Iris pigment epithelial cell (primary cell): ENCODE data around the gene CWC15.
"Not testable (repeated sequence)": the region's sequence is repeated elsewhere in the genome, so short reads cannot be mapped to it uniquely, and the experiment has no call there.

Experiments
- DNase-seq: peaks from one replicate; pipeline ENCODE4 v3.0.0-alpha.2; 2011; ENCODE audit warnings: low read depth

CWC15 gene

DNA sequence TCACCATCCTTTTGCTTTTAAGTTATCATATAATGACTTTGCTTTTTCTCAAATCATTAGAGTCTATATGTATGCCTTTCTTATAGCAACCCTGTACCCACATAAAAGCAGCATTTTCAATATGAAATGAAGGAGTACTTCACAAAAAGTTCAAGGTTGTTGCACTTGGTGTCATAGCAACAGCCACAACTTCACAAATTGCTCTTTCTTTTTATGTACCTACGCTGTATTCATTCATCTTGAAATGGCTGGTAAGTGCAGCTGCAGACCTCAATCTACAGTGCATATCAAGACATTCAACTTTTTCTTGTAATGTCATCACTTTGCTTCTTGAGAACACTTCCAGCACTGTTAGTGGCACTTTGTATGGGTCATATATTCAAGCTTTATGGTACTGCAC, 18.6 kb downstream of the CWC15 start:
- DNase-seq = no peak

DNA sequence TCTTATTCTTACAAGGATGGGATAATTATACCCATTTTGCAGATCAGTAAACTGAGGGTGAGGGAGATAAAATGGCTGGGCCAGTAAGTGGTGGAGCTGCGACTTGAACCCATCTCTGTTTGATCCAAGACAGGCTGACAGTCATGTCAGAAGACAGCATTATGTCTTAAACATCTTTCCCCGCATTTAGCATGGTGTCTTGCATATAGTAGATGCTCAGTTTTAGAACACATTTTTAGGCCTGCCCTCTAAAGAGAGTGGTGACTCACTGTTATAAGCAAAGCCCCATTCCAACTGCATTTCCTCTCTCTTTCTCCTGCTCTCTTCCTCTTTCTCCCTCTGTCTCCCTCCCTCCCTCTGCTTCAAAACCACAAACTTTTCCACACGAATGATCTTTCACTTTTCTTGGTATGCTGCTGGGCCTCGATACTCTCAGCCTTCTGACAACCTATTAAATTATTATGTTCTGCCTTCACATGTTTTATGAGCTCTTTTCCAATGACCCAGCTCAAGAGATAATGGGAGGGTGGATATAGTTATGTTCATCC, 25.2 kb downstream of the CWC15 start:
- DNase-seq = peak; percentile 74

DNA sequence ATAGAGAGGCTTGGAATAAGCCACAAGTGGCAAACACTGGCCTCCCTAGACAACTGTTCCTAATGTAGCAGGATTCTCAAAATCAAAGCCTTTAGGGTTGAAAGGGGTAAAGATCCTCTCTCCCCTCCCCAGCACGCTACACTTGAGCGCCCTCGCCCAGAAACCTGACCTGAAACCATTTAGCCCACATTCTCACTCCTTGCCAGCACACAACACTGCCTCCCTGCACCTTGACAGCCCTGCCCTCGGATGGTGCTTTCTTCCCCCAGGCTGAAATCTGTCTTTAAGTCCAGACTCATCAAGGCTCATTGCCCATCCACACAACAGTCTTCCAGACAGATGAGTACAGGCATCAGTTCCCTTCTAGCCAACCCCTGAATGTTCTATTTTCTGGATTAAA, 26.5 kb downstream of the CWC15 start:
- DNase-seq = no peak

DNA sequence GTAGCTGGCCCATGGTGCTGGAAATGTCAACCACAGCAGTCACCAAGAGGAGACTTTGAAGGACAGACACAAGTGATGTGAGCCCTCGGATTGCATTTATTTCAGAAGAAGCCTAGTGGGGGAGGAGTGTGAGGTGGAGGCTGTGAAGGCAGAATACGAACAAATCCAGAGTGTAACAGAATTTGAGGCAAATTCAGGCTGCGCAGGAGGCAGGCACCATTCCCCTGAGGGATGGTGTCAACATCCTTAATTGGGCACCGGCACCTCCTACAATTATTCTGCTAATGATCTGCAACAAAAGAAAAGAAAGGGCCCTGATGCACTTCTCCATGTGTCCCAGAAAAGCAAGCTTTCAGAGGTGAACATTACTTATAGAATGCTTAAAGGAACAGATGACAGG, 32.2 kb downstream of the CWC15 start:
- DNase-seq = no peak

DNA sequence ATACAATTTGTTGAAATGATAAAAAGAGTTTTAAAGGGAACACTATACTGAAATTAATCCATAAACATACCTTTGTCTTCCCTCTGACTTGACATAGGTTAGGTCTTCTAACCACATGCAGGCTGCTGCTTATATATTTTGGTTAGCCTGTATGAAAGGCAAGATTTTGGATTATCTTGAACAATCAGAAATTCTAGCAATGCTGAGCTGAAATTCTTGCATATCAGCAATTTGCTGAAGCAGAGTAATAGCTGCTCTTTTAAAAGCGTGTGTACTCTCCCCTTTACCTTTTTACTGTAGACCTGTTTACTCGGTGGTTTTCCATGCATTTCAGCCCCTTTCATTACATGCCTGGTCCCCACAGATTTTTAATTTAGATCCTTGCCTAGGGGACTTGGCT, 34.0 kb downstream of the CWC15 start:
- DNase-seq = no peak

DNA sequence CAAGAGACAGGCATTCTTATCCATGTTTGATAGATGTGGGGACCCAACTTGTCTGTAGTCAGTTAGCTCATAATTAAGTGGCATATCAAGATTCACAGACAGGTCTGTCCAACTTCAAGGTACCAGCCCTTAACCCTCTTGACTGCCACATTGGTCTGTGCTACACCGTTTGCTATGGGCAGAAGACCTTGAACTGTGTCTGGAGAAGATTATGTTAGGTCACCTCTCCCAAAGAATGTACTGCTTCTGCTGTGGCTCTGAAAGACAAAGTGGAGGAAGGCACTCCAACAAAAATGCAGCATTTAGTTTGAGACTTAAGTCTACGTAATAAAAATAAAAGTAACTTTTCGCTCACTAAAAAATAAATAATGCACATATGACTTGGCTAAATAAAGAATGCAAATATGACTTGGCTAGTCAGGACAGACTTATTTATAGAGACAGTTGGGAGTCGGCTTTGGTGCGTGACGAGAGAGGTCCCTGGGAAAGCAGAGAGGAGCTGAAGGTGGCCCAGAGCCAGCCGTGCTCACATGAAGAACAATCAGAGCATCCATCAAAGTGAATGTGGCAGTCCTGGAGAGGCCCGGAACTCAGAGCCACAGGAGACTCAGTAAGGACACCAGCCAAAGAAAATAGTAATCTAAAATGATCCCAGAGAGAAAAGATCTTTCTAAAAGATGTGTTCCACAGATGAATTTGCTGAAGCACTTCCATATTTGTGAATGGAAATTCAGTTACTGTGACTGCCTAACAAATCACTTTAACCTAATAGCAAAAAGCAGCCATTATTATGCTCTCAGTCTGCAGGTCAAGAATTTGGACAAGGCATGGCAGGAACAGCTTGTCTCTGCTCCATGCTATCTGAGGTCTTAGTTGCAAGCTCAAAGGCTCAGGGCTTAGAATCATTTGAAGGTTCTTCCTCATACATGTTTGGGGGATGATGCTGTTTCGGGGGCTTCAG, 35.0 kb downstream of the CWC15 start:
- peak; percentile 70 for DNase-seq

DNA sequence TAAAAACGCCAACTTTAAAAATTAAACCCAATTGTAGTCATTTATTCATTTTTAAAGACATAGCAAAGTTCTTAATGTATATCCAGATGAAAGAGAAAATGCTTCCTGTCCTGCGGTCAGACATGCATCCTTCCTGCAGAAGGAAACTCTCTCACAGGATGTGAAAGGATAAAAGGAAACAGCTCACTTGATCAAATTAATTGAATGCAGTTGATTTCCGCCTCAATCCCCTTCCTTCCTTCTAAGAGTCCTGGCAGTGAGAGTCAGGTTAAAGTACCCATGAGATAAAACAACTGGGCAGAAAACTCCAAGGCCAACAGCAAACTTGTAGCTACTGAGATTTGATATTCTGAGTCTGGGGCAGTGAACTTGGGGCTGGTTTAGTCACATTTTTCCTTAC, 38.5 kb downstream of the CWC15 start:
- DNase-seq = peak; percentile 22

DNA sequence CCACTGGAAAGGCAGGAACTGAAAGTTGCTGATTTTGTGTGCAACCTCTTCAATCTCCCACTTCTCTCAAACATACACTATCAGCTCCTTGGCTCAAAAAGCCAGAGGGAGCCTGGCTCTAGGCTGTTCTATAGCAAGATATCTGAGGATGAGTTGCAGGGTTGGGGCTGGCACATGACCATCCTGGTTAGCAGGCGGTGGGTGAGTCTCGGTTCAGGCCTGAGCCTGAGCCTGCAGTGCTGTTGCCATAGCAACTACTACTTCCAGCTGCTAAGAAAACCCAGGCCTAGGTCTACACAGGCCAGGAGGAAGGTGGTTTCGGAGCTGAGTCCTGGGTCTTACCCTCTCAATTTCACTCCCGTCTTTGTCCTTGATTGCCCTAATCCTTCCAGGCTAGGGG, 39.0 kb downstream of the CWC15 start:
- peak; percentile 79 for DNase-seq

DNA sequence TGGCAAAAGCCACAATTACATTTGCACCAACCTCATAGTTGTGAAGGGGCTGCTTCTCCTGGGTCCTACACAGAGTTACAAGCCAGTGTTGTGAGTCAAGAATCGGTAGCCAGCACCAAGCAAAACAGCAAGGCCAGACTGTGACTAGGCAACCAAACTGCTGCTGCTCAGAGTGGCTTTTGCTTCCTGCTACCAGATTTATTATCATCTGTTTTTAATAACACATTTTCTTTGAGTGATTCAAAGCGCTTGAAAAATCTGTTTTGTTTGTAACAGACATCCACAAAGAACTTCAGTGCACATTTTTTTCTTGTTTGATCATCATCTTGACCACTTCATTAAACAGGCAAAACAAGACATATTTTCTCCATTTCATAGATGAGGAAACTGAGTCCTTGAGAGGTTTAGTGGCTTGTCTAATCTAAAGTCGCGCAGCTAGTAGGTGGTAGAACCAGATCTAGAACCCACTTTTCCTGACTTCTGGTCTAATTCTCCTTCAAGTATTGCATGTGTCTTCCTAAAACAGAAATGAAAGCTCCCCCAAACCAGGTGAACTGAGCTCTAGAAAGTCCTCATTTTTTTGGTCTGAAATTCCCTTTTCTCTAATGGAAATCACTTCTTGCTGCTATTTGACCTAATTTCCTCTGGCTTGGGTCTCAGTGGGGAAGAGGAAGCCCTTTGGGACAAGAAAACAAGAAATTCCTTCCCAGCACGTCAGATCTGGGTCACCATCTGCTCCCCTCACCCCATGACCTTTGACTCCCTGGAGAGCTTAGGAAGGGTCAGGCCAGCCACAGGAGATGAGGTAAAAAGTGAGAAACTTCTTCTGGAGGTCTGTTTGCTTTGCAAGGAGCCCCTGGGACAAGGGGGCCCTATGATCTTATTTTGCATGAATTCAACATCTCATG, 39.9 kb downstream of the CWC15 start:
- DNase-seq = peak; percentile 98

DNA sequence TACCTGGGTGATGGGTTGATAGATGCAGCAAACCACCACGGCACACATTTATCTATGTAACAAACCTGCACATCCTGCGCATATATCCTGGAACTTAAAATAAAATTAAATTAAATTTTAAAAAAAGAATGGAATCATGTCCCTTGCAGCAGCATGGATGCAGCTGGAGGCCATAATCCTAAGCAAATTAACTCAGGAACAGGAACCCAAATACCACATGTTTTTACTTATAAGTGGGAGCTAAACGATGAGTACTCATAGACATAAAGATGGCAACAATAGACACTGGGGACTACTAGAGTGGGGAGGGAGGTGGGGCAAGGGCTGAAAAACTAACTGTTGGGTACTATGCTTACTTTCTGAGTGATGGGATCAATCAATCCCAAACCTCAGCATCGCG, 40.9 kb downstream of the CWC15 start:
- DNase-seq = no peak

DNA sequence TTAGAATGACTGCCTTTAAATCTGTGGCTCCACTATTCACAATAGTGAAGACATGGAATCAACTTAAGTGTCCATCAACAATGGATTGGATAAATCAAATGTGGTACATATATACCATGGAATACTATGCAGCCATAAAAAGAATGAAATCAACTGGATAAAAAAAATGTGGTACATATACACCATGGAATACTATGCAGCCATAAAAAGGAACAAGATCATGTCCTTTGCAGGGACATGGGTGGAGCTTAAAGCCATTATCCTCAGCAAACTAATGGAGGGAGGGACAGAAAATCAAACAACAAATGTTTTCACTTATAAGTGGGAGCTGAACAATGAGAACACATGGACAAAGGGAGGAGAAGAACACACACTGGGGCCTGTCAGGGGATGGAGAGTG, 41.3 kb downstream of the CWC15 start:
- DNase-seq = not testable (repeated sequence)

DNA sequence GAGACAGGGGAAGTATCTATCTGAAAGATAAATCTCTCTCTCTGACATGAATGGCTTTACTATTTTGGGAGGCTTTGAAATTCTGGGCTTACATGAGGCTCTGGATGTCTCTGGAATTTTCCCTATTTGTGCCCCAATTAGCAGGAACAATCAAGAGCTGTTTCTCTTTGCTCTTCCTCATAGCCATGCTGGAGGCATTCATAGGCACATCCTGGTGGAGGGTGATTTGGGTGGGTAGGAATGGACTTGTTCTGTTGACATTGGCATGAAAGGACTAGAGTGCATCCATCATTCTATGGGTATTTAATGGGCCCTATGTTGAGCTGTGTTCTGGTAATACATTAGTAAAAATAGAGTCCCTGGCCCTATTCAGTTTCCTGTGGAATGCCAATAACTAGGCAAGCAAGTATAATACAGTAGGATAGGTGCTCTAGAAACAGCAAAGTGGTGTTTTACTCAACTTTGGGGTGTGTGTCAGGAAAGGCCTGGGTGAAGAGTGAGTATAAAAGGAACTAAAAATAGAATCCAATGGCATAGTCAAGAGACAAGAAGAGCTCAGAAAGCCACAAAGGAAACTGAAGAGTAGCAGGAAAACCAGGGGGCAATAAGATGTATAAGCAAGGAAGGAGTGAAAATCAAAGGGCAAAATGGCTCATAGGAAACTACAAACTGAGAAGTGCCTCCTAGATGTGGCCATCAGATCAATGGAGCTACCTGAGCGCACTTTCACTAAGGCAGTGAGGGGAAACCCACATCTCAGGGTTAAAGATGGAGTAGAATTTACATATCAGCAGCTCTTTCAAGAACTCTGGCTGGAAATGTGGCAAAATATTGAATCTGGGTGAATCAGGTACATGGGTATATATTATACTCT, 45.0 kb downstream of the CWC15 start:
- no peak for DNase-seq

DNA sequence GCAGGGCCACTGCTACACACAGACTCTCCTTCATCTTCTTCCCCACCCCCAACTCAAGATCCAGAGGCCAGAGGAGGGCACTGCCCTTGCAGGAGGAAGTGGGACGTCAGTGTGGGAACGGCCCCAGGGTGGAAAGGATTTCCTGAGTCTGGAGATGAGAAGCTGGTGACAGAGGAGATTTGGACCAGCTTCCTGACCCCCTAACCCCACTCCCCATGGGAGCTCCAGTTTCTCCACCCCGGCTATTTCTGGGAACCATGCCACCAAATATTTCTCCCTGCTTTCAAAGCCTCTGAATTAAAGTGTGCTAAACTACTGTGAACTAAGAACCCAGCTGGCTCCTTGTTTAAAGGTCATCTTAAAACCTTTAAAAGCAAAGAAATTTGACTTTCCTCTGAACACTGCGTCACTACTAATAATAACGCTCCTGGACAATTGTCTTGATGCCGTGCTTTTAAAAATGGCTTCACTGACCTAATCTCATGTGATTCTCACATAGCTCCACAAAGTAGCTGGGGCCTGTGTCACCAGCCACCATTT, 46.6 kb downstream of the CWC15 start:
- DNase-seq = peak; percentile 95

DNA sequence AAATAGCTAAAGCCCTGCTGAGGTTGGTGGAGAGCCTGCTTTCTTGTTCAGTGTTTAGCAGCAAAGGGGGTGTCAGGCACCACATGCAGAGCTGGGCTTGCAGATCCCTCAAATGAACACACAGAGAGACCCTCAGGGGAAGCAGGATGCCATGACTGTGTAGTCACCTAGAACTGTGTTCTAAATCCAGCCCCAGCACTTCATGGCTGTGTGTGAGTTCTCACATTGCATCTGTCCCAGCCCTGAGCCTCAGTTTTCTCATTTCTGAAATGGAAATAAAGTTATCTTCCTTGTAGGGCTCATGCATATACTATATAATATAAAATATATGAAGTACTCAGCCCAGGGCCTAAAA, 47.1 kb downstream of the CWC15 start:
- DNase-seq = no peak

DNA sequence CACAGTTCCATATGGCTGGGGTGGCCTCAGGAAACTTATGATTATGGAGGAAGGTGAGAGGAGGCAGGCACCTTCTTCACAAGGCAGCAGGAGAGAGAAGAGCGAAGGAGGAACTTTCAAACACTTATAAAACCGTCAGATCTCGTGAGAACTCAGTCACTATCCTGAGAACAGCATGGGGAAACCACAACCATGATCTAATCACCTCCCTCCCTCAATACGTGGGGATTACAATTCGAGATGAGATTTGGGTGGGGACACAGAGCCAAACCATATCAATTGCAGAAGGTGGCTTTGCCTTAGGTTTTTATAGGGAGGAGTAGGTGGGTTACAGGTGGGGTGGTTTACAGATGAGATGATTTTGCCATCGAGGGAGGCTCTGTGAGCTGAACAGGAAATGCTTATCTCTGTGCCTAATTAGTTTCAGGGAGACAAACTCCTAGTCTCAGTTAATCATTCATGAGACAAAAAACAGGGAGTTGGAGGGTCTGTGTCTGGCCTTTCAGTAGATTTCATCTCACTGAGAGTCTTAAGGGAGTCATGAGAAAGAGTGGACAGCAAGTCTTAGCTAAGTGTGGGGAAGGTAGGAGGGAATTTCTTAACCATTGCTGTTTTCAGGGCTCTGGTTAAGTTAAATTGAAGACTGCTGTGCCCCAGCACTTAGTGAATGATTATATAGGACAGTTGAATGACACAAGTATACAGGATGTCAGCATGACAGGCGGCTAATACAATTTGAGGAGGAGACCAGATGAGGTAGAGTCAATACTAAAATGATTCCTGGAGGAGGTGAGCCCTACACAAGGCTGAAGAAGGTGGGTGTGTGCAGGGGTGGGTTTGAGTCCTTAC, 47.7 kb downstream of the CWC15 start:
- DNase-seq = peak; percentile 27

DNA sequence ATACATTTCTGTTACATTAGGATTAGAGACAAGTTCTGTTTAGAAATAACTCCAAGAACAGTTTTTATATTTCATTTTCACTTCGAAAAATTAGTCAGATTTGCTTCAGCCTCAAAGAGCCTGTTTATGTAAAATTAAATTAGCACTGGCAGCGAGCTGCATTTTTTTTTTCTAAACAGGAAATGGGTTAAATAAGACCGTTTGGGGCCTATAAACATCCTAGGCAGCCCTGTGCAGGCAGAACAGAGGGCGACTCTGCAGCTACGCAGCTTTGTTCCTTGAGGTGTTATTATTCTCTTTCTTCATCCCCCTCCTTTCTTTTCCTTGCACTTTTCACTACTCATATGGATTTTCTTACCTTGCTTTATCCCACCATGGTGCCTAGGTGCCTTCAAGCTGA, 48.7 kb downstream of the CWC15 start:
- peak; percentile 20 for DNase-seq

DNA sequence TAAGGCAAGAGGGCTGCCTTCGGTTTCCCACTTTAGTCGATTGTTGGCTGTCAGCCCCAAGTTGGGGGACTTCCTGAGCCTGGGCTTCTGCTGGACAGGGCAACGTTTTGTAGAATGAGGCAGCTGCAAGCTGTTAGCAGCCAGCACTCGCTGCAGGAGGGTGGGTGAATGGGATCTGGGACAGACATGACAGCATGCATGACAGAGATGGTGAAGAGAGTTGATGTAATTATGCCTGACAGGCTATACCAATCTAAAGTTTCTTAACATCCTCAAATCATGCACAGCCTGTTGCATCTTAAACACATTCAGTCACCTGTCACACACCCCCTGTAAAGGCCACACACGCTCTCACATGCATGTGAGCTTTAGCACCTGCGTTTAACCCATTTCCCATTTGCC, 49.2 kb downstream of the CWC15 start:
- DNase-seq = peak; percentile 6

DNA sequence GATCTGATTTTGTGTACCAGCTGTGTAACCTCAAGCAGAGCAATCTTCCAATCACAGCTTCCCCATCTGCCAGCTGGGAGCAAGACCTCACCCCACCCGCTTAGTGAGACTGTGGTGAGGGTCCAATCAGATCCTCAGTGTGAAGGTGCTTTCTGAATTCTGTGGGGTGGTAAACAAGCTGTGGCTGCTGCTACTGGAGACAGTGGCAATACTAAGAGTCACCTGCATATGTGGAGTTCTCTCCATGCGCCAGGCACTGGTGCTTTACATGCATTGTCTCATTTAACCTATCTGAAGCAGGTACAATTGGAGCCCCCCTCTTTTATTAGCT, 50.4 kb downstream of the CWC15 start:
- no peak for DNase-seq

DNA sequence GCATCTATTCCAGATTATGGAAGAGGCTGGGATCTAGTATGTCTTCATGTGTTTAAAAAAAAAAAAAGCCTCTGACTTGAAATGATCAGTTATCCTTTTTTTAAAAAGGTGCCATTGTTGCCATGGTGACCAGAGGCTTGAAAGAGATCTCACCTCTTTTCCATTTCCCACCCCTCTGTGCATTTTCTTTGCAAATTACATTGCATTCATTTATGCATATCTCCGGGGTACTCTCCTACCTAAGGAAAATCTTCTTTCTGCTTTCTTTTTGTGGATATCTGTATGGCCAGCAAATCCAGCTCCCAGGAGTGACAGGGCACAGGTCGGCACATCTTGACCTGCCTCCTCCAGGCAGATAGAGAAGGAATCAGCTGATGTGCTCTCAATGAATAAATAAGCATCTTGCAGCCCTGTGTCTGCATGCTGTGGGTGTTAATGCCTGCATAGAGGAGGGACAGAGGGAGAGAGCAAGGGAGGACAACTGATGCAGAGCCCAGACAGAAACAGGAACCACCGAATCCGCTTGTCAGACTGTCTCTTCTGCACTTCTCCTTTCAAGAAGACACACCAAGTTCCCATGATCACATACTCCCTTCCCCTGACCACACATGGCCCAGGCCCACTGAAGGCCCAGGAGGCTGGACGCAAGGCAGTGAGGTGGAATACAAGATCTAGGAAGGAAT, 50.9 kb downstream of the CWC15 start:
- no peak for DNase-seq

DNA sequence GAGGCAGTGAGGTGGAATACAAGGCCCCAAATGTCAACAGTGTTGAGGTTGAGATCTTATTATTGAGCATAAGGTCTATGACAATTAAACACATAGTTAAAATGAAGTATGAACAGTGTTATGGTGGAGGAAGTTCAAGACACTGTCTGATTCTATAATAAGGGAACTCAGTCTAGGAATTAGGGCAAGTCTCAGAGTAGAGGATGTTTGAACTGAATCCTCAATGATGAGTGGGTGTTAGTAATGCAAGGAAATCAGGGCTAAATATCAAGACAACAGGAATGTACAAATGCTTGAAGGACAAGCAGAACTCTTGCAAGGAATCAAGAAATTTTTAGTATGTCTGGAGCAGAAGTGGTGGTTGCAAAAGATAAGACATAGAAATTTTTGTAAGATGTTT, 53.0 kb downstream of the CWC15 start:
- peak; percentile 50 for DNase-seq
